Stimulated activated CD4-positive, alpha-beta T cell treated with anti-CD3 and anti-CD28 coated beads, Interleukin-1b, Interleukin-23, amount 100 ng/mL, for 4 hours (primary cell): Measurements from ENCODE around the gene UCN.
A peak's percentile ranks its signal among the peaks of the same experiment; 100 is the strongest.
"Not testable (repeated sequence)": the region's sequence is repeated elsewhere in the genome, so short reads cannot be mapped to it uniquely, and the experiment has no call there.

ENCODE experiments used
- DNase-seq, 2 donors: peaks; one replicate each; pipeline ENCODE4 v3.0.0-alpha.2; 2020; ENCODE audit warnings: low read depth in 2 of 2

The UCN gene

GRCh38 chr2:27308359-27308881 is at the start of gene UCN:
UCN (minus strand) TSS chr2:27308445; CDS start chr2:27307895, 550 bp downstream.
- no peak for DNase-seq

DNA sequence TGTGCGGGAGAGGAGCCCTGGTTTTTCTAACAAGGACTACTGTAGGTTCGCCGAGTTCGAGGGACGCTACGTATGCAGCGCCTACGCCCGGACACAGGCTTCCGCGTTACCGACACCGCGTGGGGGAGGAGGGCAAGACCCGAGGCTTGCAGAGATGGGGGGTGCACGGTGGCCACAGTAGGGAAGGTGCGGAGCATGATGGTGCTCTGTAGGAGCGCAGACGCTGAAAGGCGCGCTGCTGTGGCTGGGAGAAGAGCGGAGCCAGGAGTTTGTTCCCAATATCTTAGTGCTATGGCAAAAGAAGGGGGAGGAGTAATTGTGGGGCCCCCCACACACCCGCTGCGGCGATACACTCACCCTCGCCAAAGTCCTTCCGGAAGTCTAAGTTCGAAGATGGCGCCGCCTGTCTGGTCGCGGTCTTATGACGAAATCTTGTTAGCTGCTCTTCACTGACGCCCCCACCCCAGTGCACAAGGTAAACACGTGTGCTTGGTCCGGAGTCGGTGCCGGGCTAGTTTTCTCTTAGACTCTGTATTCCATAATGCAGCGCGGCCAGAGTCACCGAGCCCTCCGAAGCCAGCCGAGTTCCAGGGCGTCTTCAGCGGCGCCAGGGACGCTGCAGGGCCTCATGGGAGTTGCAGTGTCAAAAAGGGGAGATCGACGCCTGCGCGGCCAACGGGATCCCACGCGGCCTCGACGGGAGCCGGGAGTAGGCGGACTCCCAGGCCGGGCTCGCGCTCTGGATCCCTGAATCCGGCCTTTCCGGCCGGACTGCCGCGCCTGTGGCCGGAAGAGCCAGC is 48.3 kb upstream of the UCN start, which contains the start of gene GTF3C2:
TSS of gene GTF3C2 (minus strand) at position 383 of the 800 bp plus-strand sequence. CDS start 13,210 bp downstream, outside the sequence.
- DNase-seq, result peak; percentile 79 to 86

GRCh38 chr2:27356056-27356381 is 47.8 kb upstream of the UCN start:
- DNase-seq, result no peak

DNA sequence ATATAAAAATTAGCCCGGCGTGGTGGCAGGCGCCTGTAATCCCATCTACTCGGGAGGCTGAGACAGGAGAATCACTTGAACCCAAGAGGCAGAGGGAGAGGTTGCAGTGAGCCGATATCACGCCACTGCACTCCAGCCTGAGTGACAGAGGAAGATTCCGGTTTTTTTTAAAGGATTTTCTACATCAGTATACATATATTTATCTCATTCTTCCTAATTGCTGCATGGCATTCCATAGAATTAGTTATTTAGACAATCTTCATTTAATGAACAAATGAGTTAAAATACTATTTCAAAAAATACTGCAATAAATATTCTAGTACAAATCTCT is 46.3 kb upstream of the UCN start:
- no peak for DNase-seq

DNA sequence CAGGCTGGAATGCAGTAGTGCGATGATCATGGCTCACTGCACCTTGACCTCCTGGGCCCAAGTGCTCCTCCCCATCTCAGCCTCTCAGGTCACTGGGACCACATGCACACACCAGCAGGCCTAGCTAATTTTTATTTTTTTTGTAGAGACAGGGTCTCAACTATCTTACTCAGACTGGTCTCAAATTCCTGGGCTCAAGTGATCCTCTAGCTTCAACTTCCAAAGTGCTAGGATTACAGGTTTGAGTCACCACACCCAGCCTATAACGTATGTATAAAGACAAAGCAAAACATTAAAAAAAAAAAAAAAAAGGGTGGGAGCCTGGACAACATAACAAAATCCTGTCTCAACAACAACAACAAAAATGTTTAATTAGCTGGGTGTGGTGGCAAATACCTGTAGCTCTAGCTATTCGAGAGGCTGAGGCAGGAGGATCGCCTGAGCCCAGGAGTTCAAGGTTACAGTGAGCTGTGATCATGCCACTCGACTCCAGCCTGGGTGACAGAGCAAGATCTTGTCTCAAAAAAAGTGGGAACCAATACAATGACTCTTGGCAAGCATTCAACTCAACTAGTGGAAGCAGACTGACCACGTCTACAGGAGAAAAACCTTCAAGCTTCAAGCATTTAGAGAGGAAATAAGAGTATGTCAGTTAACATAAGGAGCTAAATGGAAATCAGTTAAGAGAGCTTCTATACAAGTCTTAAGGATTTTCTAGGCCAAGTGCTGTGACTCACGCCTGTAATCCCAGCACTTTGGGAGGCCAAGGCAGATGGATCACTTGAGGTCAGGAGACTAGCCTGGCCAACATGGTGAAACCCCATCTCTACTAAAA is 45.7 kb upstream of the UCN start:
- DNase-seq, result no peak

DNA sequence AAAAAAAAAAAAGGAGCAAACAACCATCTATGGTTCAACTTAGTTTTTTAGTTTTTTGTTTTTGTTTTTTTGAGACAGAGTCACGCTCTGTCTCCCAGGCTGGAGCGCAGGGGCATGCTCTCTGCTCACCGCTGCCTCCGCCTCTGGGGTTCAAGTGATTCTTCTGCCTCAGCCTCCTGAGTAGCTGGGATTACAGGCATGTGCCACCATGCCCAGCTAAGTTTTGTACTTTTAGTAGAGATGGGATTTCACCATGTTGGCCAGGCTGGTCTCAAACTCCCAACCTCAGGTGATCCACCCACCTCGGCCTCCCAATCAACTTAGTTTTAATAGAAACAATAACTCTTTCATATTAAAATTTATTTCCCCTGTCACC is 45.1 kb upstream of the UCN start:
- not testable (repeated sequence) for DNase-seq

- no peak for DNase-seq
Observed at GRCh38 chr2:27351802-27352598, 43.8 kb upstream of the UCN start.

DNA sequence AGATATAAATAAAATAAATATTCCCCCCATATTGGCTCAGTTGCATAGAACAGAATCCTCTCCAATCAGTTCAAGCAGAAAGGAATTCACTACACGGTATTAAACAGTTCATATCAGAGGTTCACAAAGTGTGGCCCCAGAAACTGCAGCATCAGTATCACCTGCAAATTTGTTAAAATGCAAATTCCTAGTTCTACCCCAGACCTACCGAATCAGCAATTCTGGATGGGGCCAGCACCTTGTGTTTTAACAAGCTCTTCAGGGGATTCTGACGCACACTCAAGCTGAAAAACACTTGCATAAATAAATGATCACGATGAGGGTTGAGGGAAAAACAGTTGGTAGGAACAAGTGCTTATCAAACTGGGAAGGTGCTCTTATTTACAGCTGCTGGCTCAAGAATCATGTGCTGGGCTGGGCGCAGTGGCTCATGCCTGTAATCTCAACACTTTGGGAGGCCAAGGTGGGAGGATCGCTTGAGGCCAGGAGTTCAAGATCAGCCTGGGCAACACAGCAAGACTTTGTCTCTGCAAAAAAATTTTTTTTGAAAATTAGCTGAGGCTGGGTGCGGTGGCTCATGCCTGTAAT is 42.0 kb upstream of the UCN start:
- no peak for DNase-seq

DNA sequence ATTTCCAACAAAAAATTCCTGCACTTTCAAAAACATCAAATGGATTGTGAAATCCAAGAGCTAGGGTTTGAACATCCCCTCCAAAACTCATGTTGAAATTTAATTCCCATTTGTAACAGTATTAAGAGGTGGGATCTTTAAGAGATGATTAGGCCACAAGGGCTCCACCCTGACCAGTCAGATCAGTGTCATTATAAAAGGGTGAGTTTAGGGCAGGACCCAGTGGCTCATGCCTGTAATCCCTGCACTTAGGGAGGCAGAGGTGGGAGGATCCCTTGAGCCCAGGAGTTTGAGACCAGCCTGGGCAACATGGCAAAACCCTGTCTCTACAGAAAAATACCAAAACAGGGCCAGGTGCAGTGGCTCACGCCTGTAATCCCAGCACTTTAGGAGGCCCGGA is 39.4 kb upstream of the UCN start:
- no peak for DNase-seq

- no peak for DNase-seq
Observed at GRCh38 chr2:27336173-27336572, 27.9 kb upstream of the UCN start.

GRCh38 chr2:27335311-27335710 is 27.1 kb upstream of the UCN start:
- DNase-seq, result no peak

DNA sequence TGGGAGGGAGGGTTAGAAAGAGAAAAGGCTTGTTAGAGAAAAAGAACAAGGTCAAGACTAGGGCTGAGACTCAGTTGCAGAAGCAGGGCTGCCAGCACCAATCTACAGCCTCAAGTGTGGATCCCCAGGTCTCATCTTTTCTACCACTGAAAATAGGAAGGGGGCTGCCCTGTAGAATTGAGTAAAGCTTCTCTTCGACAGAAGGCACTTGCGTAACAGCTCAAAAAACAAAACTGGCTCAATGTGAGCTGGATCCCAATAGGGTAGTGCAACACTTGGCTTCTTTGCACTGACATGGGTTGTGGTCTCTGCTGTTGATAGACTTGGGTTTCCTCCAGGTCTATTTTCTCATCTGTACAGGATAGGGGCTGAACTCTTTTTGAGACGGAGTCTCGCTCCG is 16.5 kb upstream of the UCN start:
- no peak for DNase-seq

DNA sequence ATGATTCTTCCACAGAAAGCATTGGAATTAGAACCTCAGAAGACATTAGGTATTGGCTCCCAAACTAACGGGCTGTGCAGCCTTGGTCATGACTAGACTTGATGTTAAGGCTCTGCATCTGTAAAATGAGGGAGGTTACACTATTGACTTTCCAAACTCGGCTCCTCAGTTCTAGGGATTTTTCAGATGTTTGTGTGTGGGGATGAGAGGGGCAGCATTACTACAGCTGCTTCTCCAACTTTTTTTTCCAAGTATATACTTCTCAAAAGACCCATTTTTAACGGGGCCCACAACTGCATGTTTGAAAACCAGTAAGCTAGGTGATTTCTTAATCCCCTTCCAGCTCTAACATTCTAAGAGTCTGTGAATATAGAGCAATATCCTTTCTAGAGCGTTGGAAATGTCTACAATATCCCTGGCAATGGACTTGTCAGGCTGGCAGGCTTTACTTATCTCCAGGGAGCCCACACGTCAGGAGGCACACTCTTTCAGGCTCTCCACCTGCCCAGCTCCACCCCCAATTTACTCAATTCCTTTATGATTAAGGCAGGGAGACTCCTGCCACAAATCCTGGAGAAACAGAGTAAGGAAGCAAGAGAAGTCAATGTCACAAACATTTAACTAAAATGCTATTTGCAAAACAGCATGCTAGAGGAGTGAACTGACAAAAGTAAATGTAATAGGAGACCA is 15.5 kb upstream of the UCN start:
- DNase-seq, result no peak

DNA sequence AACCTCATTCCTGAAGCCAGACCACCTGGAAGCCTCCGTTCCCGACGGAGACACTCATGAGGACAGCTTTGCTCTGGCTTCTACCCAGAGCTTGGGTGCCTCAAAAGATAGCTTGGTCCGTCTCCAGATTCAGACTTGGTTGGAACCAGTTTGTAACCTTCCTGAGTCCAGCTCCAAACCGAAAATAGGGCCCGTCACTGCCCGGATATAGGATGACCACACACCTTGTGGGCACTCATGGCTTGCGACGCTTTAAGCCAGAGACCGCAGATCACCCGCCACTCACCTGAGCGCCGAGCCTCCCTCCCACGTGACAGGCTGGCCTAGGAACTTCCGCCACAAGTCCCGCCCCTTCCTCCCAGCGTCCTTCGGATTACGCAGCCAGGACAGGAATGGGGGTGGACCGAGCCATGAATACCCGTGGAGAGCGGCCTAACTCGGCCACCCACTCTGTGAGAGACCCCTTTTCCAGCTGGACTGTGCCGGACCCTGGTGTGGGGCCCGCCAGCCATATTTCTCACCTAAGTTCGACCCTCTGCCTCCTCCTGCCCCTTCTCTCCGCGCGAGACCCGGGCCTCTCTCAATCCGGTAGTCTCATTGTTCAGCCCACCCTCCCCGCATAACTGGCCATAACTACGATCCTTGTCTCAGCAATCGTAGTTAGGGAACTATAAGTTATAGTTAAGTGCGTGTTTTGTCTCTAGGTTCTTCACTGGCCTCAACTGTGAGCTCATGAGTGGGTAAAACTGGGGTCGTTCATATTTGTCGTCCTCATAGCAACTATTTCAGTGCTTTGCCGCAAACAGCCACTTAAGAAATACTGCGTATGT is 14.7 kb upstream of the UCN start, which contains the start of gene MPV17:
TSS of gene MPV17 (minus strand) at position 332 of the 830 bp plus-strand sequence. CDS start 580 bp downstream, outside the sequence.
- peak; percentile 73 to 82 for DNase-seq

GRCh38 chr2:27322301-27322765 is 14.1 kb upstream of the UCN start:
- no peak for DNase-seq

DNA sequence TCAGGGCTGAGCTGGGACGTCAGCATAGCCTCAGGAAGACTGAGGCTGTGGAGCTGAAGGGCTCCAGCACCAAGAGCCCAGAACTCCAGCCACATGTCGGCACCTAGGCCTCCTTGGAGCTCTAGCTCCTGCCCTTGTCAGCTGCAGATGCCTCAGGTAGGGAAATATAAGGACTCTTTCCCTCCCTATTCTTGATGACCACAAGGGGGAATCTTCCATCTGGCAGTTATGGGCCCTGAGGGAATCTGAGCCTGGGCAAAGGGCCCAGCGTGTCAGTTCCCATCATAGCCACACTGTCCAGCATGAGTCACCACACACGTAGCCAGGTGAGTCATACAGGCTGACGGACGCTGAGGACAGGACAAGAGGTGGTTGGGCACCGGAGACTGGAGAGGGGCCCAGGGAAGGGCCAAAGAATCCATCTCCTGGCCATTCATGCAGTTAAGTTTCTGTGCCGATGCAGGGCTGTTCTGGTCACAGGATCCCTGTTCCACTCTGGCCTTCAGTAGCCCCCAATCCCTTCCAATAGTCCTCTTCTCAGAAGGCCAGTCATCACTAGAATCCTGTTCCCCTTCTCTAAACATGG is 12.8 kb upstream of the UCN start:
- DNase-seq, result no peak

DNA sequence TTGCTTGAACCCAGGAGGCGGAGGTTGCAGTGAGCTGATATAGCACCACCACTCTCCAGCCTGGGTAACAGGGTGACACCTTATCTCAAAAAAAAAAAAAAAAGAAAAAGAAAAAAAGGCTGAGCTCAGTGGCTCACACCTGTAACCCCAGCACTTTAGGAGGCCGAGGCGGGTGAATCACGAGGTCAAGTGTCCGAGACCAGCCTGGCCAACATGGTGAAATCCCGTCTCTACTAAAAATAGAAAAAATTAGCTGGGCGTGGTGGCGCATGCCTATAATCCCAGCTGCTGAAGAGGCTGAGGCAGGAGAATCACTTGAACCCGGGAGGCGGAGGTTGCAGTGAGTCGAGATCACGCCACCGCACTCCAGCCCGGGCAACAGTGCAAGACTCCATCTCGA is 11.6 kb upstream of the UCN start:
- DNase-seq, result not testable (repeated sequence)

DNA sequence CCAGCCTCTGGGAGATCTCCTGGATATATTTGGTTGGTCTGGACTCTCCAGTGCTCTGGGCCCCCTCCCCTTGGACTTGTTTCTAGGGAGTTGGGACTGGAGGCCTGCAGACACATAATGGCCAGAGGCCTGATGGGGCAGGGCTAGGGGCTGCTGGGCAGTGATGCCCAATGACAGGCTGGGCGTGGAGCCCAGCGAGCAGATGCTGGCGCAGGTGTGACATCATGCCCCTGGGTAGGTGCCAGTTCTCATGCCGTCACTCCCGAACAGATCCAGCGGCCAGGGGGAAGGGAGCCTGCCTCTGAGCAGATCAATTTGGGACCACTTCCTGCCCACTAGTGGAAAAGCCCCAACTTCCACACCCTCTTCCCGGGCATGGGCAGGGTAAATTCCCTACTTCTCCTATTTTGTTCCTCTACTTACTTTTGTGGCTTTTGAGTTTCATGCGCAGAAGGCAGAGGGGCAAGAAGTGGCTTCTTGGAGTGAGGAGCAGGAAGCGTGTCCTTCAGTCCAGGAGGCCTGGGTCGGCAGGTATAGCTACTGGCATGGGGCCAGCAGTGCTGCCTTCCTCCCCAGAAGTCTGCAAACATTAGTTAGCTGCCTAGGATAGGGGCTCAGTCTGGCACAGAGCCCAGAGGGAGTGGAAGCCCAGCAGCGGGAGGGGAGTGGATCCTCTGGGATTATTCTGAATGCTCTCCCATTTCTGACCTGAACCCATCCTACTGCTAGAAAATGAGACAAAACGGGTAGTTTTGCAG is 8.6 kb upstream of the UCN start:
- no peak for DNase-seq

DNA sequence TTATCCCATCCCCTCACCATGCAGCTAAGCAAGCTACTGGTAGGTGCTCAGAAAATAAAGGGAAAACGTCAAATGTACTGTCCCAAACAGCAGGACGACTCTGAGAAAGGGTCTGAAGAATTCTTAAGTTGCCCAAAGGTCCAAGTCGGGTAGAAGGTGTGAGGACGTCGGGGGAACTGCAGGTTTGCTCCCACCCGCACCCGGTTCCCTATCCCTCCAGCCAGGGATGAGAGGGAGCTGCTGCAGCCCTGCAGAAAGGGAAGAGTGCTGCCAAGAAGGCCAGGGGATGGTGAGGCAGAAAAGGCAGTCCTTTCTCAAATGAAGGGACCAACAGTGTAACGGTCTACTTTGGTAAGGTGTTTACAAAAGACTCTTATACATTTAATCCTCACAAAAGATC is 6.9 kb upstream of the UCN start:
- DNase-seq, result no peak
